Measurements from ENCODE around the gene EEF1G. TPM values are rescaled to one million over a fixed set of nuclear protein-coding genes. Genes with fewer than 3 reads are reported as not detected.
A peak's percentile ranks its signal among the peaks of the same experiment; 100 is the strongest.
"Not testable (repeated sequence)": the region's sequence is repeated elsewhere in the genome, so short reads cannot be mapped to it uniquely, and the experiment has no call there.

EEF1G gene
- total RNA-seq, result 1,000 to 1,202 TPM (median 1,017 TPM) in 3 replicates
- long read RNA-seq, transcript EEF1G-203 (9 exons, 2,496 nt), result minor isoform, 26 of 1,220 reads
- long read RNA-seq, transcript EEF1G-201 (10 exons, 1,523 nt), result major isoform, 1,167 of 1,220 reads
- long read RNA-seq, partial matches to known transcripts, result 10 of 1,220 reads
- long read RNA-seq, other reads (novel, unspliced or antisense), result 17 of 1,220 reads

GRCh38 chr11:62573592-62574362, at the start of gene EEF1G:
TSS of gene EEF1G (minus strand) at chr11:62573891. CDS start at chr11:62573842, 49 bp downstream.
- Mint-ChIP-seq H3K4me3 (ENCODE audit: unreplicated experiment) (peak within 1 kb of the TSS; percentile 99), H3K4me1 (ENCODE audit: low read depth) (peaks cover 60% of the 10 kb centered on the region), H3K36me3 (ENCODE audit: low read depth) (peaks cover 27% of the 10 kb centered on the region), H3K9me3 (ENCODE audit: low read depth) (no peaks in the 10 kb centered on the region), H3K27me3 (ENCODE audit: low read depth) (no peaks in the 10 kb centered on the region), H3K27ac (ENCODE audit: unreplicated experiment) (peak within 1 kb of the TSS; percentile 98)
- peak; percentile 99 for DNase-seq (ENCODE audit: low spot score)
- TF ChIP-seq CTCF (IDR thresholded peaks at IDR 0.05), result no peak

- Mint-ChIP-seq H3K4me1 (ENCODE audit: low read depth) (peaks cover 20% of the 10 kb centered on the region), H3K27ac (ENCODE audit: unreplicated experiment) (peak overlapping the region; percentile 96), H3K27me3 (ENCODE audit: low read depth) (no peaks in the 10 kb centered on the region), H3K9me3 (ENCODE audit: low read depth) (no peaks in the 10 kb centered on the region), H3K4me3 (ENCODE audit: unreplicated experiment) (peak overlapping the region; percentile 89), H3K36me3 (ENCODE audit: low read depth) (peaks cover 23% of the 10 kb centered on the region)
- TF ChIP-seq CTCF (IDR thresholded peaks at IDR 0.05), result no peak
- DNase-seq (ENCODE audit: low spot score), result no peak
Observed at GRCh38 chr11:62622476-62623089, 48.9 kb upstream of the EEF1G start.

- Mint-ChIP-seq H3K27me3 (ENCODE audit: low read depth) (no peaks in the 10 kb centered on the region), H3K9me3 (ENCODE audit: low read depth) (no peaks in the 10 kb centered on the region), H3K4me1 (ENCODE audit: low read depth) (peaks cover 20% of the 10 kb centered on the region), H3K4me3 (ENCODE audit: unreplicated experiment) (peak within 1 kb of the TSS; percentile 89), H3K27ac (ENCODE audit: unreplicated experiment) (peak within 1 kb of the TSS; percentile 96), H3K36me3 (ENCODE audit: low read depth) (peaks cover 20% of the 10 kb centered on the region)
- TF ChIP-seq CTCF (IDR thresholded peaks at IDR 0.05), result peak; percentile 30
- peak; percentile 99 for DNase-seq (ENCODE audit: low spot score)
Observed at GRCh38 chr11:62621567-62622470, 48.1 kb upstream of the EEF1G start, which contains the start of gene B3GAT3. TSS of gene B3GAT3 (minus strand) at chr11:62621986. CDS start at chr11:62621947, 39 bp downstream.

GRCh38 chr11:62621027-62621566, 47.4 kb upstream of the EEF1G start:
- Mint-ChIP-seq H3K36me3 (ENCODE audit: low read depth) (peaks cover 16% of the 10 kb centered on the region), H3K9me3 (ENCODE audit: low read depth) (no peaks in the 10 kb centered on the region), H3K27me3 (ENCODE audit: low read depth) (no peaks in the 10 kb centered on the region), H3K4me3 (ENCODE audit: unreplicated experiment) (peak overlapping the region; percentile 89), H3K4me1 (ENCODE audit: low read depth) (peaks cover 20% of the 10 kb centered on the region), H3K27ac (ENCODE audit: unreplicated experiment) (peak overlapping the region; percentile 91)
- no peak for DNase-seq (ENCODE audit: low spot score)
- no peak for TF ChIP-seq CTCF (IDR thresholded peaks at IDR 0.05)

- not testable (repeated sequence) for H3K4me3 Mint-ChIP-seq (ENCODE audit: unreplicated experiment); H3K27ac Mint-ChIP-seq (ENCODE audit: unreplicated experiment)
Observed at GRCh38 chr11:62616957-62617356, 43.3 kb upstream of the EEF1G start.

More at GRCh38 chr11:62616957-62617356, 43.3 kb upstream of the EEF1G start:
- not testable (repeated sequence) for H3K9me3 Mint-ChIP-seq (ENCODE audit: low read depth); H3K27me3 Mint-ChIP-seq (ENCODE audit: low read depth); DNase-seq (ENCODE audit: low spot score); H3K36me3 Mint-ChIP-seq (ENCODE audit: low read depth)
- peaks cover 16% of the 10 kb centered on the region for H3K4me1 Mint-ChIP-seq (ENCODE audit: low read depth)
